ENCODE measurements around the gene WDR38.

WDR38 gene

GRCh38 chr9:124859803-124860581 is 6.7 kb downstream of the WDR38 start:
- DNase-seq = no peak

DNA sequence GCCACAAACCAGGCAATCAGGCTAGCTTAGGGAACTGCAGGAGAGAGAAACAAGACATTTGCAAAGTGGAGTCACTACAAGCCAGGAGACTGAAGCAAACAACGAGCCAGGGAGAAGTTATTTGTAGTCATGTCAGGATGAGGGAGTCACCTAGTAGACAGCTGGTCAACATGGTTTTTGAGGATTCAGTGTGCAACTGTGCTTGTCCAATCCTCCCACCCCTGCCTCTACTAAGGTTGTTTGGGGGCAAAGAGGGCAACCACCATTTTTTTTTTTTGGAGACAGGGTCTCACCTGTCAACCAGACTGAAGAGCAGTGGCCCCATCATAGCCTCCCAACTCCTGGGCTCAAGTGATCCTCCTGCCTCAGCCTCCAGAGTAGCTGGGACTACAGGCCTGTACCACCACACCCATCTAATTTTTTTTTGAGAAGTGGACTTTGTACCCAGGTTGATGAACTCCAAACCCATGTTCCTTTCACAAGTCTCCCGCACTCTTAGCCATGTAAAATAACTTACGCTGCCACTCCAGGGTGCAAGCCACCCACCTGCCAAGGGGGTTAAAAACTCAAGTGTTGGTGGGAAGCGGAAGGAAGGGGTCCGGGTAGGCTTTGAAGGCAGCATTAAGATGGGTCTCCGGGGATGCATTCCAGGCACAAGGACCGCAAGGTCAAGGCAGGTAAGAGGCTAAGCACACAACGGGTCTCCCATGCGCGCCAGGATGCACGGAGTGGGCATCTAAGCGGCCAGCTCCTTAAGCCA is 7.5 kb downstream of the WDR38 start:
- no peak for DNase-seq

- DNase-seq = peak; percentile 97
Measured at GRCh38 chr9:124861342-124862229, 8.3 kb downstream of the WDR38 start, which contains the start of the genes ARPC5L and RPL35. TSS of gene ARPC5L (plus strand) at chr9:124862130. CDS start at chr9:124869291, 7,161 bp downstream. TSS of gene RPL35 (minus strand) at chr9:124861957. CDS start at chr9:124861912, 45 bp downstream.

DNA sequence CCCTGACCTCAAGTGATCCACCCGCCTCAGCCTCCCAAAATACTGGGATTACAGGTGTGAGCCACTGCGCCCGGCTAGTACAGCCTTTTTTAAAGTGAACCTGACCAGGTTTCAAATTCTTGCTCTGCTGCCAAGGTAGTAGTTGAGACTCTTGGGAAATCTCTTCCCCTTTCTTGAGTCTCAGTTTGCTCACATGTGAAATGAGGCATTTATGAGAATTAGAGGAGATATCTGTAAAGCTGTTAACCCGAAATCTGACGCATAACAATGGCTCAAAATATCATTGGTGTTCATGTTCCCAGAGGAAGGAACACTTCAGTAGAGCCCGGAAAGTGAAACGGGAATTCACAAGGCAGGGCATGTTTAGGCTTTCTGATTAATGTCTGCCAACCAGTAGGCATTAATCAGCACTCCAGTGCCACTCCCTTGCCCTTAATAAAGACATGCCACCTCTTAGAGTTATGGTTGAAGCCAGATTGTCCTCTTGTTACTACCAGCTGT is 10.2 kb downstream of the WDR38 start:
- no peak for DNase-seq

DNA sequence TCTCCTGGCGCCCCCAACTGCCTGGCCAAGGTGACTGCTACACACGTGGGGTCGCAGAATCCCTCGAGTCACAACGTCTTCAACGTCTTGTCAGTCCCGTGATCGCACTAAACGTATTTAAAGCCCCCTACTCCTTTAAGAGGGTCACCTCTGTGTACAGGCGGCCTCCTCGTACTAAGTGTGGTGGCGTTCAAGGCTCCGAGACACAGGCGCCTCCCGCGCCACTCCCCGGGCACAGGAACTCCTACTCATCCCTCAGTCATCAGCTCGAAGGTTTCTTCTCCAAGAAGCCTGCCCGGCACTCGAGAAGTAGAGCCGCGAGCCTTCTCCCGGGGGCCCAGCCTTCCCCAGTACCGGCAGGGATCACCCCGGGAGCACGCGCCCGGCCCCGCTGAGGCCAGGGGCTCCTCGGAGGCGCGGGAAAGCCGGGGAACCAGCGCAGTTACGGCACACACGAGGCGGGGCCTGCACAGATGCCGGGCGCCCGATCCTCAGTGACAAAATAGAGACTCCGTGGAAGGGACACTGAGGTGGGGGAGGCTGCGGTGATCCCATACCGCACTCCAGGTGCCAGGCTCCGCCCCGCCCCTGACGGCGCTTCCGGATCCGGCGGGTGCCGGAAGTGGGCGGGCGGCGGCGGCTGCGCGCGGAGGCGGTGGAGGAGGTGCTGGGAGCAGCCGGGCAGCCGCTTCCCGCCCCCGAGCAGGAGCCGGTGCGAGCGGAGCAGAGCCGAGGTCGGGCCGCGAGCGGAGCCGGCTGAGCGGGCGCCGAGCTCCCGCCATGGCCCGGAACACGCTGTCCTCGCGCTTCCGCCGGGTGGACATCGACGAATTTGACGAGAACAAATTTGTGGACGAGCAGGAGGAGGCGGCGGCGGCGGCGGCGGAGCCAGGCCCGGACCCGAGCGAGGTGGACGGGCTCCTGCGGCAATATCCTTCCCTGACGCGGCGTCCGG is 15.5 kb downstream of the WDR38 start:
- peak; percentile 95 for DNase-seq

DNA sequence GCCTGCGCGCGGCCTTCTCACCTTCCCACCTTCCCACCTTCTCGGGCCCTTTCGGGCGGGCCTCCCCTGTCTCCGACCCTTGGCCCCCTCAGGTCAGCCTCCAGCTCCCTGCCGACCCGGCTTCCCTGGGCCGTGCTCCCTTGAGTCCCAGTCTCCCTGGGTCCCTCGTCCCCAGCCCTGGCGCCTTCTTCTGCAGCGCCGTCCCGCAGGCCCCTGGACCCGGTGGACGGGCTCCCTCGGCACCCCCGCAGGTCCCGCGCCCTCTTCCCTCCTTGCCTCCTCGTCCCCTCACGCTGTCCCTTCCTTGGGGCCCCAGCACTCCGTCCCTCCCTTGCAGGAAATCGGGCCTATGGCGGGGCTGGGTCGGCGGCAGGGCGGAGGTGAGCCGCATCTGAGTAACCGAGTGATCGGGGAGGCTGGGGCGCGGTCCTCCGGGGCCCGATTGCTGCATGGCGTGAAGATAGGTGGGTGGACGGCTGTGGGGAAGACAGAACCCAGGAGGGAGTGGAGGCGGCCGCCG is 16.3 kb downstream of the WDR38 start:
- DNase-seq = no peak

DNA sequence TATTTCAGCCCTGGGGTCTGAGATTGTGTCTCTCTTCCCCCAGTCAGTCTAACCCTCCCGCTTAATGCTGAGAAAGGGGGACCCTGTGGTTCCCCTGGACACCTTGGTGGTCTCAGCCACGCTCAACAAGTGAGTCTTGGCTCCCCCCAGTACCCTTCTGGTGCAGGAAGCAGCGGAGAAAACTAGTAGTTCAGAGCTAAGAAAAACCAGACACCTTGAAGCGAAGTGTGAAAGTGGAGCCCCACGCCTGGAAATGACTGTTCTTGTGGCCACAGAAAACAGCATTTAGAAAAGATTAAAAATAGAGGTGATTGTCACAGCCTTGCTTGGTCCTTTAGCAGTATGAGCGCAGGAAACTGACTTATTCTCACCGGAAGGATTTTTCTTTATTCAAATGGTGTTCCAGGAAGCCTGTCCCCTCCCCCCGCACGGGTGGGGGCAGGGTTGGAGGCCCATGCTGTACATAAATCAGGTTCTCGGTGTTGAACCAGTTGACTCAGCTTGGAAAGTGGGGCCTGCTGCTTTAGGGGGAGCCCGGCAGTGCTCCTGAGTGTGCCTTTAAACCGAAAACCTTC is 16.8 kb downstream of the WDR38 start:
- peak; percentile 94 for DNase-seq

DNA sequence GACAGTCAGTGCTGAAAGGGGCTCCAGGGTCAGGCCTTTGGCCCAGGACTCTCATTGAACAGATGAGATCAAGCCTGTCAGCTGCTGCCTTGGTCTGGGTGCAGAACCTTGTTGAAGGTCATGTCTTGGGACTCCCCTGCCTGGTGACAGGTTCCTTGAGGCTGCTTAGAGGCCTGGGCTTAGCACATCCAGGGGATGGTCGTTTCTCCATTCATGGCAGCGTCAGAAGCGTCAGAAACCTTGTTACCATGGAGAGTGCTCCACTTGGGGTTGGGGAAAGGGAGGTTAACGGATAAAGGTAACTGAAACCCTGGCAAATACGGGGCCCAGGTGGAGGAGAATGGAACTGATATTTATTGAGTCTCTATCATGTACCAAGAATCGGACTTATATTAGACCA is 17.5 kb downstream of the WDR38 start:
- DNase-seq = no peak

DNA sequence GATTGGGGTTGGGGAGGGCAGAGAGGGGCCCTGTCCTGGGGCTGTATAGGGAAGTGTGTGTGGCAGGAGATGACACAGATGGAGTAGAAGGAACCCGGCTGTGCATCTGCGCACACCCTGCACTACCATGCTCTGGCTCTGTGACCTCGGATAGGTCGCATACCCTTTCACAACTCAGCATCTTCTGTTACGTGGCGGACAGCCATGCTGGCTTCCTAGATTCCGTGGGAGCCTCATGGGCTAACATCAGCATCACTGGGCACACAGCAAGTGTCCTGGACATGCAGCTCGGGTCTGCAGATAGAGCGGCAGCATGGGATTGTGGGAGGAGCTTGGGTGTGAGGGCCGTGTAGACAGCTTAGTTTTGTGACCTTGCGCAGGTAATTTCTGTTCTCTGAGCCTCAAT is 17.9 kb downstream of the WDR38 start:
- no peak for DNase-seq

DNA sequence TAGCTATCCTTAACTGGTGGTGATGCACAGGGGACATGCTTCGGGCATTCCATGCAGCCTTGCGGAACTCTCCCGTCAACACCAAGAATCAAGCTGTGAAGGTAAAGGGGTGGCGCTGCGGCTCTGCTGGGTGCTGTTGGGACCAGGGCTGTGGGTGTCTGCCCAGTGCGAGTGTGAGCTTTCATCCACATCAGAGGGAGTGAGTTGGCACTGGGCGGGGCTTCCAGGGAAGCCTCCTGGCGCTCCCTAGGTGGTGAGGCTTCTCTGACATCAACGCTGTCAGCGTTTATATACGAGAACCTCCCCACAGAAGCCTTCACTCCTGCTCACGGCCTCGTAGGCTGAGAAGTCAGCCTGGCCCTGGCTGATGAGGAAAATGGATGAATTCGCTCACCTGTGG is 20.4 kb downstream of the WDR38 start:
- no peak for DNase-seq

DNA sequence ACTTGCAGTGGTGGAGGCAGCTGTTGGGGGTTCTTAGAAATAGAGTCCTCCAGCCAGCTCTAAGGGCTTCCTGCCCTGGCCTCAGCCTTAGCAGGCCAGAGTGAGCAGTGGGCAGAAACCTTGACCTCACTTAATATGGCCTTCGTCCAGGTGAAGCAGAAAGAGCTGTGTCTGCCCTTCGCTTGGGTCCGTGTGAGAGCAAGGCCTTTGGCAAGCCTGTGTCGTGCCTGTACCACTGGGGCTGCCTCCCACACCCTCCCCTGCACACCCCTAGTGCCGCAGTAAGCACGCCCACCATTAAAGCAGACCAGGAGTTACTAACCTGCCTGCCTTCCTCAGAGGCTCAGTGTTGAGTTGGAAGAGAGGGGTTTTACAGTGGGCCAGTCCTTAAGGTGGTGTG is 22.2 kb downstream of the WDR38 start:
- DNase-seq = no peak

GRCh38 chr9:124877021-124877782 is 23.9 kb downstream of the WDR38 start:
- no peak for DNase-seq

DNA sequence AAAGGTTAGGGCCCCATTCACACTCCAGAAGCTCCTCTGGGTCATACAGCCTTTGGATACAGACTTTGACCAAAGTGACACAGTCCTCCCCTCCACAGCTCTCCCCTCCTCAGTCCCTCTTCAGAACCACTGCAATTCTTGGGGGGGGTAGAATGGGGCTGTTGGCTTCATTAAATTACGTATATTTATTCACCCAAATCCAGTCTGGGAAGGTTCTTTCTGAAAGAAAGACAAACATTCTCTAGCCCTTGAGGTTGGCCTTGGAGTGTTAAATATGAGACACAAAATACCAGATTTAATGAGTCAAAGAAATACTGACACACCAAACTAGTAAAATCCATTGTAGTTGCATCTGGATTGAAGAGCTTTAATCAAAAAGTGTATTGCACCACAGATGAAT is 24.8 kb downstream of the WDR38 start:
- DNase-seq = no peak

DNA sequence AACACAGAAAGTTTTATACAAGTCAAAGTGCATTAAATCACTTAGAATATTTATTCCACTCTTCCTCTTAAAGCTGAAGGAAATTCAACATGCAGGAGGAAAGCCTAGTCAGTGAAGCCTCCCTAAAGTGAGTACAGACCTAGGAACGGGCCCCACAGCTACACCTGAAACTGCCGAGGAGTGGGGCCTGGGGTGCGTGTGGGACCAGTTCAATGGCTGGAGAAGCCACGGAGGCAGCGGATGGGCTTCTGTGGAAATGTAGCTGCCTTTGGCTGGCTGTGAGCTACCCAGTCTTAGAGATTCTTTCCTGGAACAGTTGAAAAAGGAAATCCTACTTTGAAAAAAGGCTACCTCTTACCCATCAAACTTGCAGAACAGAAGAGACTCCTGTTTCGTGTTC is 25.3 kb downstream of the WDR38 start:
- DNase-seq = no peak

DNA sequence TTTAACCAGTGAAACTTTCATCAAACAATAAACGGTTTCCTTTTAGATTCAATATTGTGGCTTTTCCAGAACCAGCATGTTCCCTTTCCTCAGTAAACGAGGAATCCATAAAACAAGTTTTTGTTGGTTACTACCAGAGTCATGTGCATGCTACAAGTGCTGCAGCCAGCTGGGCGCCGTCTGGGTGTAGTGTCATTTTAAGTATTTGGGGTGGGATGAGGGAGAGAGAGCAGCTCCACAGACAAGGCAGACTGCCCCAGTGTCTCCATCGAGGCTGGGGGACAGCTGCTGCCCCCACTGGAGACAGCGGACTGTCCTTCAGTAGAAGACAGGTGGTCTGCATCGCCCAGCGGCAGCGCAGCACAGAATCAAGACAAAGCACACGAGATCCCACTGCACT is 26.0 kb downstream of the WDR38 start:
- DNase-seq = no peak

- no peak for DNase-seq
Measured at GRCh38 chr9:124880501-124880900, 27.2 kb downstream of the WDR38 start.

- no peak for DNase-seq
Measured at GRCh38 chr9:124881138-124881743, 28.0 kb downstream of the WDR38 start.

GRCh38 chr9:124882231-124882630 is 29.0 kb downstream of the WDR38 start:
- no peak for DNase-seq

DNA sequence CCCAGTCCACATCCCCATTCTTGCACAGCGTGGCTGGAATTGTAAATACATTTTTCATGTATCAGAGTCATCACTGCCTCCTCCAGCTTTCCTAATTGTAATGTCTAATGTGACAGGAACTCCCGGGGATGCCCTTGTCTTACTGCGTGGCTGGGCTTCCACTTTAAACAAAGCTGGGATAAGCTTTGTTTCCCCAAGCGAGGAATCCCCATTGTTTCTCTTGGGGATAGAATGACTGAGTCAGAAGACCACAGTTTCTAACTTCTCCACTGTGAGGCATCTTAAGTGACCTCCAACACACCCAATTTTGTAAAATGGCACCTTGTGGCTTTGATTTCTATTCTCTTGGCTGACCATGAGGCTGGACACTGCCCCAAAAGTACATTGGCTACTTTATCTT is 31.1 kb downstream of the WDR38 start:
- no peak for DNase-seq

DNA sequence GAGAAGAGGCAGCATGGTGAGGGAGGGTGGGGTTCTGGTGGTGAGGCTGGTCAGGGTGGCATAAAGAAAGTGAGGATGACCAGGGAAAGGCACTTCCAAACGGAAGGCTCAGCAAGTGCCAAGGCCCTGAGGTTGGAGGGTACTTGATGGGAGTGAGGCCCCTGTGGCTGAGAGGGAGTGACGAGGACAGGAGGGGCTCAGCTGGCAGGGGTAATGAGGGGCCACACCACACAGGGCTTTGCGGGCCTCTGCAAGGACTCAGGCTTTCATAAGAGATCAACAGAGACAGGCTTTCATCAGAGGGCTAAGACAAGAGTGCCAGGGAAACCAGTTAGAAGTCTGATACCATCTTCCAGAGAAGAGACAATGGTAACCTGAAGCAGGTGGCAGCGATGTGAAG is 32.3 kb downstream of the WDR38 start:
- no peak for DNase-seq

Data from activated CD4-positive, alpha-beta T cell treated with anti-CD3 and anti-CD28 coated beads, Interleukin-2, amount 50 U/mL, for 16 hours (primary cell).